A549 (cell line): ENCODE measurements around the gene LIPN. TPM values are rescaled to one million over a fixed set of nuclear protein-coding genes. Genes with fewer than 3 reads are reported as not detected.

Source experiments
- ATAC-seq, 2 experiments: fragments of 200-7000 bp in 1 of 2; fragments of >200 bp in 1 of 2; cut with Nextera tagmentation in 1 of 2; cut with Tn5 transposase in 1 of 2; 3 replicates each; pipeline versions ENCODE4 v1.8.0 to v1.9.1; 2018 to 2020; ENCODE audit warnings: mild to moderate bottlenecking in 1 of 2, moderate library complexity in 1 of 2
- CTCF ChIA-PET: fragments of 300-600 bp; sonication (Branson Sonifier 250); formaldehyde crosslinking; extraction: SDS; loops from one replicate; lab custom pipeline; 2021; ENCODE audit warnings: antibody characterized with exemption, inconsistent platforms; lab: Yijun Ruan, JAX
- POLR2A ChIA-PET: fragments of 350-600 bp; formaldehyde crosslinking; extraction: SDS; loops from one replicate; lab custom pipeline; 2021; ENCODE audit warnings: antibody characterized with exemption, inconsistent platforms; lab: Yijun Ruan, JAX
- DNase-seq, 2 experiments: peaks; one replicate each; pipeline versions ENCODE4 v3.0.0 to v3.0.0-alpha.2; 2011 to 2016; ENCODE audit warnings: low read depth in 1 of 2, low spot score in 1 of 2
- FAIRE-seq: peaks from 2 replicates; lab custom pipeline; 2011; peaks lifted over from hg19 to GRCh38; lab: Jason Lieb, UNC
- H3K27ac ChIP-seq, 2 experiments: fragments of >200 bp; sonication (Bioruptor Twin); formaldehyde crosslinking; 3 replicates each; pipeline ENCODE4 v1.5.1; 2016 to 2017
- H3K4me1 ChIP-seq: fragments of >200 bp; sonication (Bioruptor Twin); formaldehyde crosslinking; 3 replicates; pipeline ENCODE4 v1.6.1; 2016
- H3K4me2 ChIP-seq: fragments of >200 bp; sonication (Bioruptor Twin); formaldehyde crosslinking; 3 replicates; pipeline ENCODE4 v1.6.1; 2016
- H3K4me3 ChIP-seq: fragments of >200 bp; sonication (Bioruptor Twin); formaldehyde crosslinking; 3 replicates; pipeline ENCODE4 v1.5.1; 2016
- H3K9me3 ChIP-seq: fragments of >200 bp; sonication (Bioruptor Twin); formaldehyde crosslinking; 3 replicates; pipeline ENCODE4 v1.6.1; 2016
- ATOH8 ChIP-seq: fragments of 250-450 bp; sonication (Bioruptor Pico); IDR thresholded peaks from 2 replicates; pipeline ENCODE4 v1.5.0; 2020; ENCODE audit warnings: low read depth, mild to moderate bottlenecking, moderate library complexity
- CEBPB ChIP-seq, 2 experiments: fragments of >200 bp in 1 of 2; sonication (Bioruptor Twin) in 1 of 2; formaldehyde crosslinking in 1 of 2; IDR thresholded peaks; 2 replicates each; pipeline ENCODE4 v1.6.1; 2012 to 2016
- CHD4 ChIP-seq: fragments of 200-600 bp; sonication (generic); IDR thresholded peaks from 2 replicates; pipeline ENCODE4 v1.6.1; 2016; ENCODE audit warnings: antibody characterized with exemption, mild to moderate bottlenecking, borderline replicate concordance
- E2F6 ChIP-seq: IDR thresholded peaks from 2 replicates; pipeline ENCODE4 v1.6.1; 2012; ENCODE audit warnings: low read depth, borderline replicate concordance
- ELK1 ChIP-seq: fragments of 150-350 bp; IDR thresholded peaks from 2 replicates; pipeline ENCODE4 v1.6.1; 2014; ENCODE audit warnings: low read depth, mild to moderate bottlenecking, low read length
- FOSL2 ChIP-seq, 2 experiments: fragments of 450-650 bp in 1 of 2; fragments of >200 bp in 1 of 2; sonication (Bioruptor Twin) in 1 of 2; formaldehyde crosslinking; IDR thresholded peaks; 2 replicates each; pipeline versions ENCODE4 v1.5.0 to v1.6.1; 2016 to 2020; ENCODE audit warnings: mild to moderate bottlenecking in 1 of 2, moderate library complexity in 1 of 2
- HDAC2 ChIP-seq: fragments of 200-600 bp; sonication (generic); IDR thresholded peaks from 2 replicates; pipeline ENCODE4 v1.6.1; 2016
- HEYL ChIP-seq: fragments of 250-450 bp; sonication (Bioruptor Pico); IDR thresholded peaks from 2 replicates; pipeline ENCODE4 v1.8.0; 2021; ENCODE audit warnings: mild to moderate bottlenecking, moderate library complexity
- HMGXB4 ChIP-seq: fragments of 250-450 bp; sonication (Bioruptor Pico); IDR thresholded peaks from 2 replicates; pipeline ENCODE4 v1.5.0; 2021; ENCODE audit warnings: mild to moderate bottlenecking, moderate library complexity, borderline replicate concordance
- HOXB13 ChIP-seq: fragments of 250-450 bp; sonication (Bioruptor Pico); IDR thresholded peaks from 2 replicates; pipeline ENCODE4 v1.5.0; 2020; ENCODE audit warnings: low read depth, mild to moderate bottlenecking, moderate library complexity
- HOXB5 ChIP-seq: fragments of 250-450 bp; sonication (Bioruptor Pico); IDR thresholded peaks from 2 replicates; pipeline ENCODE4 v1.5.0; 2020; ENCODE audit warnings: mild to moderate bottlenecking, moderate library complexity
- JUN ChIP-seq, 2 experiments: fragments of >200 bp; sonication (Bioruptor Twin); formaldehyde crosslinking; IDR thresholded peaks; 2 replicates in 1 of 2; 3 replicates in 1 of 2; pipeline ENCODE4 v1.6.1; 2016 to 2017
- MAFK ChIP-seq: fragments of 450-650 bp; IDR thresholded peaks from 2 replicates; pipeline ENCODE4 v1.6.1; 2014; ENCODE audit not compliant: partially characterized antibody
- MYC ChIP-seq: IDR thresholded peaks from 2 replicates; pipeline ENCODE4 v1.6.1; 2012; ENCODE audit warnings: mild to moderate bottlenecking, inconsistent platforms, low read length, improper control_type of control experiment, borderline replicate concordance
- POLR2AphosphoS2 ChIP-seq: conservative IDR thresholded peaks from 2 replicates; pipeline ENCODE4 v1.6.1; 2012; ENCODE audit warnings: low read length, improper control_type of control experiment, inconsistent platforms
- RFX5 ChIP-seq: fragments of 450-650 bp; IDR thresholded peaks from 2 replicates; pipeline ENCODE4 v1.7.1; 2014; ENCODE audit warnings: antibody characterized with exemption, mild to moderate bottlenecking, moderate library complexity
- ZFP36 ChIP-seq: fragments of 450-650 bp; IDR thresholded peaks from 2 replicates; pipeline ENCODE4 v1.6.1; 2014; ENCODE audit warnings: borderline replicate concordance; ENCODE audit not compliant: partially characterized antibody
- ZNF302 ChIP-seq: fragments of 250-450 bp; sonication (Bioruptor Pico); IDR thresholded peaks from 2 replicates; pipeline ENCODE4 v1.9.0; 2021; ENCODE audit warnings: inconsistent platforms, mild to moderate bottlenecking, moderate library complexity
- ZSCAN20 ChIP-seq: fragments of 250-450 bp; sonication (Bioruptor Pico); IDR thresholded peaks from 2 replicates; pipeline ENCODE4 v1.8.0; 2022; ENCODE audit warnings: mild to moderate bottlenecking, moderate library complexity
- WGBS: methylation state at CpG from one replicate; pipeline ENCODE4 v1.1.6; 2017; ENCODE audit errors: missing lambda C conversion rate; 5-methylcytosine and 5-hydroxymethylcytosine counted together
- polyA plus RNA-seq, 4 experiments: library from polyadenylated mRNA; depleted of rRNA in 3 of 4; stranded (reverse); fragments of >200 nt; fragmentation: RNase III in 1 of 4; extraction: RNeasy Plus Mini Kit Qiagen cat#74134 plus additional on column Dnase treatment in 1 of 4; gene quantifications; 2 replicates in 3 of 4; 3 replicates in 1 of 4; pipeline ENCODE4 v1.2.3, GENCODE V29; 2011 to 2017

LIPN gene
- polyA plus RNA-seq, 2 of the 4 experiments (the other 2 are of a cell fraction) = not detected

- ChIA-PET POLR2A (no interaction called here), CTCF (interaction anchor here (0.8 to 1.5 kb wide), 3 partner anchors 8 to 181 kb away, joined by 3 to 5 read pairs (median 4); partner anchors contain the start of gene RNLS)
- H3K4me3 ChIP-seq = no peak overlapping the region
- TF ChIP-seq HDAC2 = no peak
- TF ChIP-seq ZSCAN20 (CRISPR knock-in tag) = no peak
- H3K27ac ChIP-seq = no peak overlapping the region
- FAIRE-seq = no peak
- no peak for ATAC-seq
- H3K9me3 ChIP-seq = no peaks in the 10 kb centered on the region
- WGBS = 55% methylated on average over 3 of the region's 3 CpGs
- H3K4me2 ChIP-seq = no peak overlapping the region
- peaks cover 9% of the 10 kb centered on the region; the same call in 2 of the 3 replicates for H3K4me1 ChIP-seq
- no peak for DNase-seq
Observed at GRCh38 chr10:88764110-88764509, 4.3 kb downstream of the LIPN start.

GRCh38 chr10:88765816-88766215 is 6.0 kb downstream of the LIPN start:
- WGBS = 59% methylated on average over 1 of the region's 1 CpG
- Histone ChIP-seq H3K4me2 (no peak overlapping the region), H3K4me1 (peaks cover 9% of the 10 kb centered on the region; the same call in 2 of the 3 replicates), H3K4me3 (no peak overlapping the region), H3K27ac (no peak overlapping the region), H3K9me3 (no peaks in the 10 kb centered on the region)
- ChIA-PET CTCF (interaction anchor here (1.0 kb wide), 1 partner anchor 70 kb away, joined by 3 read pairs; no protein-coding TSS in a partner anchor), POLR2A (no interaction called here)
- no peak for DNase-seq
- TF ChIP-seq ELK1 (no peak), JUN (IDR thresholded peaks at IDR 0.05) (no peak), MYC (no peak), ATOH8 (CRISPR knock-in tag) (no peak), ZFP36 (no peak), HOXB5 (CRISPR knock-in tag) (no peak), RFX5 (no peak), CEBPB (IDR thresholded peaks at IDR 0.05) (no peak), HOXB13 (CRISPR knock-in tag) (no peak), POLR2AphosphoS2 (no peak), HMGXB4 (CRISPR knock-in tag) (no peak)
- no peak for ATAC-seq
- no peak for FAIRE-seq

GRCh38 chr10:88769384-88769783 is 9.6 kb downstream of the LIPN start:
- CTCF ChIA-PET = interaction anchor here (0.6 kb wide), 1 partner anchor 201 kb away, joined by 3 read pairs; no protein-coding TSS in a partner anchor
- DNase-seq = no peak
- Histone ChIP-seq H3K9me3 (peaks cover 2% of the 10 kb centered on the region; the same call in 1 of the 3 replicates), H3K4me1 (peaks cover 9% of the 10 kb centered on the region; the same call in 2 of the 3 replicates), H3K4me2 (no peak overlapping the region)
- FAIRE-seq = no peak
- TF ChIP-seq E2F6 (no peak), CEBPB (IDR thresholded peaks at IDR 0.05) (no peak), HEYL (CRISPR knock-in tag) (no peak), FOSL2 (IDR thresholded peaks at IDR 0.05) (no peak), FOSL2 (CRISPR knock-in tag; IDR thresholded peaks at IDR 0.05) (no peak), ZNF302 (CRISPR knock-in tag) (no peak), CHD4 (no peak), MAFK (no peak)
- TF ChIP-seq, all 56 proteins: peak for 0
- POLR2A ChIA-PET = no interaction called here
- no peak overlapping the region for H3K27ac ChIP-seq
- ATAC-seq = no peak
- WGBS = 26% methylated on average over 1 of the region's 1 CpG
- no peak overlapping the region for H3K4me3 ChIP-seq
